ENCODE results near the gene PHACTR1. TPM values are rescaled to one million over a fixed set of nuclear protein-coding genes. Genes with fewer than 3 reads are reported as not detected.
"Not testable (repeated sequence)": the region's sequence is repeated elsewhere in the genome, so short reads cannot be mapped to it uniquely, and the experiment has no call there.

PHACTR1 gene
- total and polyA plus RNA-seq, 7 donors: 0.04 to 3.0 (median 0.85) TPM

DNA sequence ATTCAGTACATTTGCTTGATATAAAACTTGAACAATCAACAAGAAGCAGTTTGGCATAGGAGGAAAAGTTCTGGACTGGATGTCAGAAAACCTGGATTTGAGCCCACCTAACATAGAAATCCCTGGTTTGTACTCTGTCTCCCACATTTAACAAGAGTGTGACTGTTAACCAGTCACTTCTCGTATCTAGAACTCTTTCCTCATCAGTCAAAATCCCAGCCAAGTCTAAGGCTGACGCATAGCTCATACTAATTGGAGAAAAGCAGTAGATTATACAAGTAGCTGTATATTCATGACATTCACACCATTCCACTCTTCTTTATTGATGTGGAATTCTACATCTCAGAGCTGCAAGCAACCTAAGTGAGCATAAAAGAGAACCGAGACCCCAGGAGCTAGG lies 222.7 kb downstream of the PHACTR1 start:
- no peak overlapping the region for H3K4me3 ChIP-seq
- no peak for DNase-seq
- ATAC-seq: no peak
- TF ChIP-seq, protein P1, sequence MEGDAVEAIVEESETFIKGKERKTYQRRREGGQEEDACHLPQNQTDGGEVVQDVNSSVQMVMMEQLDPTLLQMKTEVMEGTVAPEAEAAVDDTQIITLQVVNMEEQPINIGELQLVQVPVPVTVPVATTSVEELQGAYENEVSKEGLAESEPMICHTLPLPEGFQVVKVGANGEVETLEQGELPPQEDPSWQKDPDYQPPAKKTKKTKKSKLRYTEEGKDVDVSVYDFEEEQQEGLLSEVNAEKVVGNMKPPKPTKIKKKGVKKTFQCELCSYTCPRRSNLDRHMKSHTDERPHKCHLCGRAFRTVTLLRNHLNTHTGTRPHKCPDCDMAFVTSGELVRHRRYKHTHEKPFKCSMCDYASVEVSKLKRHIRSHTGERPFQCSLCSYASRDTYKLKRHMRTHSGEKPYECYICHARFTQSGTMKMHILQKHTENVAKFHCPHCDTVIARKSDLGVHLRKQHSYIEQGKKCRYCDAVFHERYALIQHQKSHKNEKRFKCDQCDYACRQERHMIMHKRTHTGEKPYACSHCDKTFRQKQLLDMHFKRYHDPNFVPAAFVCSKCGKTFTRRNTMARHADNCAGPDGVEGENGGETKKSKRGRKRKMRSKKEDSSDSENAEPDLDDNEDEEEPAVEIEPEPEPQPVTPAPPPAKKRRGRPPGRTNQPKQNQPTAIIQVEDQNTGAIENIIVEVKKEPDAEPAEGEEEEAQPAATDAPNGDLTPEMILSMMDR (IDR thresholded peaks at IDR 0.05): no peak
- intact Hi-C loops (cut with DNase I): no loop called here
- H3K36me3 ChIP-seq (ENCODE audit: insufficient read depth in 1 of 2, low read depth in 1 of 2): no peaks in the 10 kb centered on the region
- H3K4me1 ChIP-seq: no peaks in the 10 kb centered on the region
- H3K27ac ChIP-seq: no peak overlapping the region
- no peaks in the 10 kb centered on the region for H3K27me3 ChIP-seq (ENCODE audit: insufficient read depth in 3 of 3, low read length in 2 of 3)
- 66 to 77% (median 70%) methylated on average over 3 of the region's 3 CpGs for WGBS, 3 donors
- H3K9me3 ChIP-seq: no peaks in the 10 kb centered on the region

DNA sequence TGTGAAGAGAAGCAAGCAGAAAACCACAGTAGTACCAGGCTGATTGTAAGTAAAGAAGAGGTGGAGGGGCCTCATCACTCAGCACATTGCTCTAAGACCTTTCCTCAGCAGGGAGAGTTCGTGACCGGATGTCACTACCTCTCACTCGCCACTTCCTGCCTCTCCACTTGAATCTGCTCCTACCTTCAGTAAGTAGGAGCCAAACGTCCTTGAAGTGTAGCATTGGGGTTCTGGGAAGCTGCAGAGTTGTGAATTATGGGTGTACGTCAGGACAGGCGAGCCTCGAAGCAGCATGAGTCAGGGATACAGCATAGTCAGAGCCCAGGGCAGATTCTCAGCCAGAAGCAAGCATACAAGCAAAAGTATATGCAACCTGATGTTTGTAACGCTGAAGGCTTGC lies 224.9 kb downstream of the PHACTR1 start:
- DNase-seq: no peak
- WGBS, 3 donors: 37 to 56% (median 41%) methylated on average over 8 of the region's 8 CpGs
- no peaks in the 10 kb centered on the region for H3K4me1 ChIP-seq
- TF ChIP-seq, protein P1 (IDR thresholded peaks at IDR 0.05): no peak
- no peaks in the 10 kb centered on the region for H3K9me3 ChIP-seq
- intact Hi-C loops (cut with DNase I): no loop called here
- H3K36me3 ChIP-seq (ENCODE audit: insufficient read depth in 1 of 2, low read depth in 1 of 2): no peaks in the 10 kb centered on the region
- H3K4me3 ChIP-seq: no peak overlapping the region
- no peak for ATAC-seq
- no peak overlapping the region for H3K27ac ChIP-seq
- no peaks in the 10 kb centered on the region for H3K27me3 ChIP-seq (ENCODE audit: insufficient read depth in 3 of 3, low read length in 2 of 3)

DNA sequence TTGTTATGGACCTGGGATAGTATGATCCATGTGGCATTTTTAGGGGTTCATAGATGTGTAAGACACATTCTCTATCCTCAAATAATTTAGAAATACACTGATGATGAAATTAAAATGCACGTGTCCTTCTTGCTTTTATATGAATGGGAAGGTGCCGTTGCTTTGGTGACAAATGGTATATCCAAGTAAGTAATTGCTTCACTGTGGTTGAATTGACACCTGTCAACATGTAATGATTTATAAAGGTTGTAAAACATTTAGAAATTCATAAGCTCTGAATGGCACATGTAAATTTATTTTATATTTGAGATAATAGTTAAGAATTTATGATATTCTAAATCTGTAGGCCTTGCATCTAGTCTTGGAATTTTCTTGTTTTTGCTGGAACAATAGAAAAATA lies 227.0 kb downstream of the PHACTR1 start:
- ATAC-seq: no peak
- 85 to 87% (median 86%) methylated on average over 2 of the region's 2 CpGs for WGBS, 3 donors

DNA sequence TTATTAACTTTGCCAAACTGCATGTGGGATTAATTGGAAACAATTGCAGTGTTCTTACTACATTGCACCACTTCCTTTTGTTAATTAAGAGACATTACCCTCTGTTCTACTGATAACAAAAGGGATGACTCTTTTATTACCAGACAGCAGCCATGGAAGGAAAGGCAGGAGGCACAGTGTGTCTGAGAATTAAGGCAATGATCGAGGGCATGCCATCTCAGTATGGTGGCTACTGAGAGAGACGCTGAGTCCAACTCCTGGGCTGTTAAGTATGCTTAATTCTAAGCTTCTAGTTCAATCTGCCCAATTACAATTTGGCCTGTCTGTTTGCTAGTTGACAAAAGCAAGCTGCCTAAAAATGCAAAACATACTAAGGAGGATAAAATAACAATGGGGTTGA lies 227.4 kb downstream of the PHACTR1 start:
- intact Hi-C loops (cut with DNase I): no loop called here
- Histone ChIP-seq H3K36me3 (ENCODE audit: insufficient read depth in 1 of 2, low read depth in 1 of 2) (no peaks in the 10 kb centered on the region), H3K4me1 (no peaks in the 10 kb centered on the region), H3K9me3 (no peaks in the 10 kb centered on the region), H3K27me3 (ENCODE audit: insufficient read depth in 3 of 3, low read length in 2 of 3) (no peaks in the 10 kb centered on the region), H3K27ac (no peak overlapping the region), H3K4me3 (no peak overlapping the region)
- DNase-seq: no peak
- TF ChIP-seq, protein P1 (IDR thresholded peaks at IDR 0.05): no peak
- no peak for ATAC-seq
- 32 to 49% (median 45%) methylated on average over 2 of the region's 2 CpGs for WGBS, 3 donors

More for the DNA sequence above, 227.0 kb downstream of the PHACTR1 start:
- Histone ChIP-seq H3K4me3 (no peak overlapping the region), H3K9me3 (no peaks in the 10 kb centered on the region), H3K27me3 (ENCODE audit: insufficient read depth in 3 of 3, low read length in 2 of 3) (no peaks in the 10 kb centered on the region), H3K4me1 (no peaks in the 10 kb centered on the region), H3K36me3 (ENCODE audit: insufficient read depth in 1 of 2, low read depth in 1 of 2) (no peaks in the 10 kb centered on the region), H3K27ac (no peak overlapping the region)
- intact Hi-C loops (cut with DNase I): no loop called here
- DNase-seq: no peak
- TF ChIP-seq, protein P1 (IDR thresholded peaks at IDR 0.05): no peak

DNA sequence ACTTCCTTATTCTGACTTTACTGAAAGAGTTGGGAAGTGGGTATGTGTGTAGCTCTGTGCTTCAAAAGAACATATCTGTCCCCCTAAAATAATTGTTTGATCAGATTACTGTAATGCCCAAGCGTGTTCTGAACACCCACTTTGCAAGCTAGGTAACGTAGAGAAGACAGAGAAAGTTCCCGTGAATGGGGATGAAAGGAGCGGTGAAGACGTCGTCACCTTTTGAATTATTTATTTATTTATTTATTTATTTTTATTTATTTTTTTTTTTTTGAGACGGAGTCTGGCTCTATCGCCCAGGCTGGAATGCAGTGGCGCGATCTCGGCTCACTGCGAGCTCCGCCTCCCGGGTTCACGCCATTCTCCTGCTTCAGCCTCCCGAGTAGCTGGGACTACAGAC lies 228.0 kb downstream of the PHACTR1 start:
- H3K9me3 ChIP-seq; H3K27ac ChIP-seq; H3K4me3 ChIP-seq; ATAC-seq; intact Hi-C loops (cut with DNase I); H3K27me3 ChIP-seq (ENCODE audit: insufficient read depth in 3 of 3, low read length in 2 of 3); H3K36me3 ChIP-seq (ENCODE audit: insufficient read depth in 1 of 2, low read depth in 1 of 2); DNase-seq; H3K4me1 ChIP-seq: not testable (repeated sequence)
- 94 to 96% (median 95%) methylated on average over 10 to 16 of the region's 16 CpGs for WGBS, 3 donors
